HG03439 (cell line): Measurements from ENCODE around the gene BMERB1.
"Not testable (repeated sequence)": the region's sequence is repeated elsewhere in the genome, so short reads cannot be mapped to it uniquely, and the experiment has no call there.

Experiments used
- ATAC-seq: cut with Tn5 transposase; IDR thresholded peaks from one replicate; pipeline ENCODE4 v1.9.1; 2021; ENCODE audit warnings: mild to moderate bottlenecking, moderate library complexity; ENCODE audit not compliant: unreplicated experiment

BMERB1 gene

DNA sequence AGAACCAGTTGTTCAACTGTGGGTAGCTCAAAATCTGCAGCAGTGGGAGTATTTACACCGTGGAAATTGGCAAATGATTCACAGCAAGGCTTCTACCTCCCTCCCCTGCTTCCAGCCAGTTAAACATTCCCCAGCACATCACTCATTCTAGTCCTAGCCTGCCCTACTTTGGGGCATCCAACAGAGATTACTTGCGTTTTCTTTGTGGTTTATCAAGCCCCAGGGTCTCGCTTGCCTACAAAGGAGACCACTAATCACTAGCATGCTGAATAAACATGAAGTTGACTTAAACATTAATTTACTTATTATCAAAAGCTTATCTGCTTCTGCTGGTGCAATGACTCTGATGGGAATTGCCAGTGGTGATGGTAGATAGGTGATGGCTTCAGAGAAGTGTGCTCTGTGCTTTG lies 114.1 kb downstream of the BMERB1 start:
- no peak for ATAC-seq

DNA sequence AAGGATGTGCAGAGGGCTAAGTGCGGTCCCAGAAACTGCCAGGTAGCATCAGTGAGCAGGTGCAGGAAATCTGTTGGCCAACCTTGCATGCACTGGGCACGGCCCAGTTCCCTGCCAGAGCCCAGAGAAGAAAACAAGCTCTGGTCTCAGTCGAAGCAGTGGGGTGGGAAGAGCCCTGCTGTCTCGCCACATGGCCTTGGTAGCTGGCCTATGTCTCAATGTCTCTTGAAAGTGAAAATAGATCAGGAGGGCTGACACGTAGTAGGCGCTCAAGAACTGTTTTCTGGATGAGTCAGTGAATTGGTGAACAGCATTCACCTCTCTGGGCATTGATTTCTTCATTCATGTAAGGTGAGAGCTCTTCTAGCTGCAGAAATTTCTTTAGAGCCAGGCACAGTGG lies 118.1 kb downstream of the BMERB1 start:
- no peak for ATAC-seq

DNA sequence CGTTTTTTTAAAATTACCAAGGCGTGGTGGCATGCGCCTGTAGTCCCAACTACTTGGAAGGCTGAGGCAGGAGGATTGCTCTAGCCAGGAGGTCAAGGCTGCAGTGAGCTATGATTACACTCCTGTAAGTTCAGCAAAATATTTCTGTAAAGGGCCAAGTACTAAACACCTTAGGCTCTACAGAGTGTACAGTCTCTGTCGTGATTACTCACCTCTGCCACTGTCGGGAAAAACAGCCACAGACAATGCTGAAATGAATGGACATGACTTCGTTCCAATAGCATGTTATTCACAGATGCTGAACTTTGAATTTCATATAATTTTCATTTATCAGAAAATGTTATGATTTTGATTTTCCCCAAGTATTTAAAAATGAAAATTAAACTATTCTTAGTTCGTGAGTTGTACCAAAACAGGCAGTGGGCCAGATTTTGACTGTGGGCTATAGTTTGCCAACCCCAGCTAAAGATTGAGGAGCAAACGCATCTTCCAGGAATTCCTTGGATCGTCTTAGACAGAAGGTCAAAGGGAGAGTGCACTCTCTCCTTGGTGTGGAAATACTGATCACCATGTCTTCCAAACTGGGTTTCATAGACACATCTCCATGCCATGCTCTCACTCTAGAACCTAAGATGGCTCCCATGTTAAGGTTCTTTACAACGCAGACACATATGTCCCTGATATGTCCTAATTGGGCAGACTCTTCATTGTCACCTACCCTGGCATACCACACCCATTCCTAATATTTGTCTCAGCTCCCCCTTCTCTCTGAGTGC lies 119.1 kb downstream of the BMERB1 start:
- no peak for ATAC-seq

DNA sequence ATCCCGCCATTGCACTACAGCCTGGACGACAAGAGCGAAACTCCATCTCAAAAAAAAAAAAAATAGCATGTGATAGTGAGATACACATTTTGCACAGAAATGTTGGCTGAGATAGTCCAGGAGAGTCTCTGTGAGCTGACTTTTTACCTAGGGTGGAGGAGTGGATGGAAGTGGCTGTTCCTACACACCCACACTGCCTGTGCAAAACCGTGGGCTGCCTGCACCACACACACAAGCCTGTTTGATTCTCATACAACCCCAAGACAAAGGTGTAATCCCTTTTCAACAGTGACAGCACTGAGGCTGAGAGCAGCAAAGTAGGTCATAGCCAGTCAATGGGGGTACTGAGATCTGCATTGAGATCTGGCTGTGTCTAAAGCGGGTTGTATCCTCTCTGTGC lies 121.7 kb downstream of the BMERB1 start:
- ATAC-seq = no peak

DNA sequence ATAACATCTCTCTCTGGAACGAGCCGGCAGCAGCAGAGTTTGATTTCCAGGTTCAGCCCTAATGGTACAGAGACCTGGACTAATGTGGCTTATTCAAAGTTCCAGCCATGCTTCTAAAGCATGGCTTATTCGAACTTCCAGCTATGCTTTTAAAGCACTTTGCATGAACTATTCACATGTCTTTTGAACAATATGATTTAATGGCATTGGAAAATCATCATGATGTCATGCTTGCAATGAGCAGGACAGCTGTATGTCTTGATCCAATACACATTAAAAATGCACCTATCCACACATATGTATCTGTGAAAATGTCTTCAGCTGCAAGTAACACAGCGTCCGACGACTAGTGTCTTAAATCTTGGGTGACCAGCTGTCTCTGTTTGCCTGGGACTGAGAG lies 122.9 kb downstream of the BMERB1 start:
- no peak for ATAC-seq

DNA sequence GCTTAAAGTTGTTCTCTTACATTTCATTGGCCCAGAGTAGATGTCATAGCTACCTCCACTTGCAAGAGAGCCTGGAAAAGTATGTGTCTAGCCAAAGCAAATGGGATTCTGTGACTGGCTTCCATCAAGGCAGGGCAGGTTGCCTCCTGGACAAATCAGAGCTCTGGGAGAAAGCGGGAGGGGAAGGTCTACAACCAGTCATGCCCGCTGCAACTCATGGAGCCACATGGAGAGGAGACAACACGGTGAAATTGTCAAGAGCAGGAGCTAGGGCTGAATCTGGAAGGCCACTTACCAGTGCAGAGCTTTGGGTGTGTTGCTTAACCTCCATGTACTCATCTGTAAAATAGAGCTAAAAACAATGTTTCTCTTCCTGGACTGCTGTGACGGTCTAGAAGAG lies 124.8 kb downstream of the BMERB1 start:
- ATAC-seq = no peak

DNA sequence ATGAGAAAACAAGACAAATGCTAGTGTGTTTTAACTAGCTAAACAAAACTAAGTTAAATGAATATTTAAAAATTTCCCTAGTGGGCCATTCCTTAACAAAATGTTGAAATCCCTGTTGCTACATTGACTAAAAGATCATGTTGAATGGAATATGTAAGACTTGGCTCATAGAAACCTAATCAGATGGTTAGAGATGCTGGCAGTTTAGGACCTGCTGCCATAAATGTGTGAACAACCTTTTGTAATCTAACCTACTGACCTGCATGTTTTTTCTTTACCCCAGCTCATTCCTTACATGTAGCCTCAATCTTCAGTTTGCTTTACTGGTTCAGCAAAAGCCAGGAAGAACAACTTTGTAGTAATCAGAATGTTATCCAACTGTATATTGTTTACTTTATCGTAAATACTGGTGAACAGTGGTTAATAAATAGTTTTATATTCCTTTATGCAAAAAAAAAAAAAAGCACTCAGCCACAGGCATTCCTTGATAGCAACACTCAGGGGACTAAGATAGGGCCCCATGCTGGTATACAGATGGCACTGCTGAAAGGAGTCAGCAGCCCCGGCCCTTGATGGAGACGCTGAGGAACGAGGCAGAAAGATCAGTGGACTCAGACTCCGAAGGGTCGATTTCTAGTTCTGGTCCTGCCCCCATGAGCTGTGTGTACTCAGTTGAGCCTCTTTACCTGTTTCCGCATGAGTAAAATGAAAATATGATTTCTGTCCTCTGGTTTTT lies 130.4 kb downstream of the BMERB1 start:
- ATAC-seq = no peak

DNA sequence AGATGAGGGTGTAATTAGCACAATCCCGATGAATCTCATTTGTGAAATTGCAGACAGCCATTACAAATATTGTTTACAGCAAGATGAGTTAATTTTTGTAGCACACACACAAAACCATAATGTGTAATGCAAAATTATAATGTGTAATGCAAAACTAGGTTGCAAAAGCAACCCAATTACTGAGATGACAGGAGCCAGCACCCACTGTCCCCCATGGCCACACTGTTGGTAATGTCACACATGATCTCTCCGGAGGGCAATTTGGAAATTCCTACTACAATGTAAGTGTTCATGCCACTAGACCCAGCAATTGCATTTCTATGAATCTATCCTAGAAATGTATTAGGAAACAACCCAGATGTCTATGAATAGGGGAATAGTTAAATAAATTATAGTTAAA lies 131.7 kb downstream of the BMERB1 start:
- ATAC-seq = no peak

DNA sequence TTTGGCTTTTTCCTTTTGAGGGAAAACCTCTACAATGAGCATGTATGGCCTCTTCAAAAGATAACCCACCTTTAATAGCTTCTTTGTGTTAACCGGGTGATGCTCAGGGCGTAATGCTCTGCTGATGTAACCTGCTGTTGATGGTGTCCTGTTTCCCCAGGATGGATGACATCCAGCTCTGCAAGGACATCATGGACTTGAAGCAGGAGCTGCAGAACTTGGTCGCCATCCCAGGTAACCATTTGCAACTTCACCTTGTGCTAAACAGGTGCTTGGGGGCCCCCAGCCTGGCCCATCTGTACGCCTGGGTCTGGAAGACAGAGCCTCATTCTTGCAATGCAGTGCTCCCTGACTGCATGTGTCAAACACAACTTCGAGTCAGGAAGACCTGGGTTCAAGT lies 133.4 kb downstream of the BMERB1 start:
- ATAC-seq = no peak

DNA sequence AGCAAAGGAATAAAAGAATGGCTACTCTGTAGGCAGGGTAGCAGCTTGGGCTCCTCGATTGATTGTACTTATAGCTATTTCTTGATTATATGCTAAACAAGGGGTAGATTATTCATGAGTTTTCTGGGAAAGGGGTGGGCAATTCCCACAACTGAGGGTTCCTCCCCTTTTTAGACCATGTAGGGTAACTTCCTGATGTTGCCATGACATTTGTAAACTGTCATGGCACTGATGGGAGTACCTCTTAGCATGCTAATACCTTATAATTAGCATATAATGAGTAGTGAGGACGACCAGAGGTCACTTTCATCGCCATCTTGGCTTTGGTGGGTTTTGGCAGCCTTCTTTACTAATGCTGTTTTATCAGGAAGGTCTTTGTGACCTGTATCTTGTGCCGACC lies 136.3 kb downstream of the BMERB1 start:
- not testable (repeated sequence) for ATAC-seq

DNA sequence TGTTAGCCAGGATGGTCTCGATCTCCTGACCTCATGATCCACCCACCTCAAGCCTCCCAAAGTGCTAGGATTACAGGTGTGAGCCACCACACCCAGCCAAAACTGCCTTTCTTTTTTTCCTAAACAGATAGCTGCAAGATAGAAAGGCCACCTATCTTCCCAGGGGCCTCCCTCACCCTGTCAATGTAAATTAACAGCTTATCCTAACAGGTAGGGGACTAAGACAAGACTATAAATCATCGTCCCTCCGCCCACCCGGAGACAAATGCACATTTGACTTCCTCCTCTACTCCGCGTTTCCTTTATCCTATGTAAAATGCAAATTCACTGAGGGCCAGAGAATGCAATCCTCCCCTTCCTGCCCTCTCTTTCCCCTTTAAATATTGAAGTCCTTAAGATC lies 137.2 kb downstream of the BMERB1 start:
- no peak for ATAC-seq

DNA sequence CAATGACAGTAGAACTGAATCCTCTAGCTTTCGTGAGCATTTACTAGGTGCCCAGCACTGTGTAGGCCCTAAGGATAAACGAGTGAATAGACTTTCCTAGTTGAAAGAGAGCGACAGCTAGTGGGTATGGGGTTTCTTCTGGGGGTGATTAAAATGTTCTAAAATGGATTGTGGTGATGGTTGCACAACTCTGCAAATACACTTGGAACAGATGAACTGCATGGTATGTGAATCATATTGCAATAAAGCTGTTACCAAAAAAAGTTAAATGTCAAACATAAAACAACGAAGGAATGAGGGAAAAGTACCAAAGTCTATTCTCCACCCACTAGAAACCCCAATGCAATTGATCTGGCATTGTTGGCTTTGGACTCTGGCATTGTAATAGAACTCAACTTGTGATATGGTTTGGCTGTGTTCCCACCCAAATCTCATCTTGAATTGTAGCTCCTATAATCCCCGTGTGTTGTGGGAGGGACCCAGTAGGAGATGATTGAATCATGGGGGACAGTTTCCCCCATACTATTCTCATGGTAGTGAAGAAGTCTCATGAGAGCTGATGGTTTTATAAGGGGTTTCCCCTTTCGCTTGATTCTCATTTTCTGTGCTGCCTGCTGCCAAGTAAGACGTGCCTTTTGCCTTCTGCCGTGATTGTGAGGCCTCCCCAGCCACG lies 138.1 kb downstream of the BMERB1 start:
- ATAC-seq = no peak

DNA sequence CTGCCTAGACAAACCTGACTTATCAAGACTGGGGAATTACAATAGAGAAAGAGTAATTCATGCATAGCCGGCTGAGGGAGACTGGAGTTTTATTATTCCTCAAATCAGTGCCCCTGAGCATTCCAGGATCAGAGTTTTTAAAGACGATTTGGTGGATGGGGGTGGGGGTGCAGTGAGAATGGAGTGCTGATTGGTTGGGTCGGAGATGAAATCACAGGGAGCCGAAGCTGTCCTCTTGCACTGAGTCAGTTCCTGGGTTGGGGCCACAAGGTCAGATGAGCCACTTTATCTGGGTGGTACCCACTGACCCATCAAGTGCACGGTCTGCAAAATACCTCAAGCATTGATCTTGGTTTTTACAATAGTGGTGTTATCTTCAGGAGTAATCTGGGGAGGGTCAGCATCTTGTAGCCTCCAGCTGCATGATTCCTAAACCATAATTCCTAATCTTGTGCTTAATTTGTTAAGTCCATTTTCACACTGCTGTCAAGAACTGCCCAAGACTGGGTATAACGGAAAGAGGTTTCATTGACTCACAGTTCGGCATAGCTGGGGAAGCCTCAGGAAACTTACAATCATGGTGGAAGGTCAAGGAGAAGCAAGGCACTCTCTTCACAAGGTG lies 139.0 kb downstream of the BMERB1 start:
- no peak for ATAC-seq

DNA sequence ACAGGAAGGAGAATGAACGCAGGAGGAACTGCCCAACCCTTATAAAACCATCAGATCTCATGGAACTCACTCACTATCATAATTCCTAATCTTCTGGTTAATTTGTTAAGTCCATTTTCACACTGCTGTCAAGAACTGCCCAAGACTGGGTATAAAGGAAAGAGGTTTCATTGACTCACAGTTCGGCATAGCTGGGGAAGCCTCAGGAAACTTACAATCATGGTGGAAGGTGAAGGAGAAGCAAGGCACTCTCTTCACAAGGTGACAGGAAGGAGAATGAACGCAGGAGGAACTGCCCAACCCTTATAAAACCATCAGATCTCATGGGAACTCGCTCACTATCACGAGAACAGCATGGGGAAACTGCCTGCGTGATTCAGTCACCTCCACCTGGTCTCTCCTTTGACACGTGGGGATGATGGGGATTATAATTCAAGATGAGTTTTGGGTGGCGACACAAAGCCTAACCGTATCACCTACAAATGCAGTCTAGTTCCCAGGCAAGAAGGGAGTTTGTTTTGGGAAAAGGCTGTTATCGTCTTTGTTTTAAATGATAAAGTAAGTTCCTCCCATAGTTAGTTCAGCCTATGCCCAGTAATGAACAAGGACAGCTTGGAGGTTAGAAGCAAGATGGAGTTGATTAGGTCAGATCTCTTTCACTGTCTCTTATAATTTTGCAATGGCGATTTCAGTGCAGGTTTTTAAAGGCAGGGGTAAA lies 139.7 kb downstream of the BMERB1 start:
- not testable (repeated sequence) for ATAC-seq

DNA sequence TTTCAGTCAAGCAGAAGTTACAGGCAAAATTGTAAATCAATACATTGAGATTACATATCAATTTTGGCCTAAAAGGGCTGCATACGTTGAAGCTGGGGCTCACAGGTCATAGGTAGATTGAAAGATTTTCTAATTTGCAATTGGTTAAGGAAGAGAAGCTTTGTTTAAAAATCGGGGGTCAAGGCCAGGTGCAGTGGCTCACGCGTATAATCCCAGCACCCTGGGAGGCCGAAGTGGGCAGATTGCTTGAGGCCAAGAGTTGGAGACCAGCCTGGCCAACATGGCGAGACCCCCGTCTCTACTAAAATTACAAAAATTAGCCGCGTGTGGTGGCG lies 140.2 kb downstream of the BMERB1 start:
- ATAC-seq = no peak

DNA sequence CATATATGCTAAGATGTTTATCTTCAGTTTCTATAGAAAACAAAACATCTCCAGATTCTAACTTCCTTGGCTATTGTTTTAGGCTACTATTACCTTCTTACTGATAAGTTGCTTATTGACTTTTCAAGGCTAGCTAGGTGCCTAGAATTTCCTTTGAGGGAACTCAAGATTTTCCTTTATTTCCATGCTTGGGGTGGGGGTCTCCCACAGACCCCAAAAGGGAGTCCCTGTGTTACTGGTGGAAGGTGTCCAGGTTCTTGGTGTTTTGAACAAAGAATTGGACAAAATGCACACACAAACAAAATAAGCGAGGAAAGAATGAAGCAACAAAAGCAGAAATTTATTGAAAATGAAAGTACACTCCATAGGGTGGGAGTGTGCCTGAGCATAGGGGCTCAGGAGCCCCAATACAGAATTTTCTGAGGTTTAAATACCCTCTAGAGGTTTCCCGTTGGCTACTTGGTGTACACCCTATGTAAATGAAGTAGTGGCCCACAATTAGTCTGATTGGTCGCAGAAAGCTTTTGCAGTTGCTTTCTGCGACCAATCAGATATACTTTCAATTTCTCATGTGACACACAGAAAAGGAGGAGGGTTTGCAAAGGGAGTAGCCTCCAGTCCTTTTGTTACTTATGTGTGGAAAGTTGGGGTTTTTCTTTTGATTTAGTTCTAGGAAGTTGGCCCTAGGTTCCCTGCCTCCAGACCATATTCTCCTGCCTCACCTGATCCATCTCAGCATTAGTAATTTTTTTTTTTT lies 141.1 kb downstream of the BMERB1 start:
- no peak for ATAC-seq

DNA sequence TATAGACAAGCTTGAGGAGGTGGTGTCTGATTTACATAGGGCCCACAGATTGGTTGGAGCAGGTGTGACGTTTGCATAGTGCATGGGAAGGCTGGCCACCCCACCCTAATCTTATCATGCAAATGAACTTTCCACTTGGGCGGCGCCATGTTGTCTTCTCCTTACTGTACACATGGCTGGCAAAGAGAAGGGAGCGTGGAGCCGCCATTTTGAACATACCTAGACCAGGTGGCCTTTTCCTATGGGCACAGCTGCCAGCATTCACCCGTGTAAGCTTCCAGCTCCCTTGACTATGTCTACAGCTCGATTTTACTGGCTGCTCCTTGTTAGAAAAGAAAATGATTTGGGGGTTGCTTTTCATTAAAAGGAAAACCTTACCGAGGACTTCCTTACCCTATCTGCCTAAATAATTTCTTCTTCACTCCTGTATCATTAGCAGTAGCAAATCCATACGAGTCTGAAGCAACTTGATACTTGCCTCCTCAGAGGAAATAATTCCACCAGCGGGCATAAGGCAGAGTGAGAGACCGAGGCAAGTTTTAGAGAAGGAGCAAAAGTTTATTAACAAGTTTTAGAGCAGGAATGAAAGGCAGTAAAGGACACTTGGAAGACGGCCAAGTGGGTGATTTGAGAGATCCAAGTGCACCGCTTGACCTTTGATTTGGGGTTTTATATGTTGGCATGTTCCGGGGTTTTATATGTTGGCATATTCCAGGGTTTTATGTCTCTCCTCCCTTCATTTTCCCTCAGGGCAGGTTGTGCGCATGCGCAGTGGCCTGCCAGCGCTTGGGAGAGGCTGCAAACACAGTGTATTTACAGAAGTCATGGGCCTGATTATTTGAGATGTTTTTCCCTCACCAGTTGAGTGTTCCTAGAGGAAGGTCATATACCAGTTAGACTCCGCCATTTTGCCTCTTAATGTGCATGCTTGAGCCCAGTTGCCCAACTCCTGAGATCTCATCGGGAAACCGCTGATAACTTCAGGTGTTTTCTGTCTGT lies 142.9 kb downstream of the BMERB1 start:
- ATAC-seq = no peak

DNA sequence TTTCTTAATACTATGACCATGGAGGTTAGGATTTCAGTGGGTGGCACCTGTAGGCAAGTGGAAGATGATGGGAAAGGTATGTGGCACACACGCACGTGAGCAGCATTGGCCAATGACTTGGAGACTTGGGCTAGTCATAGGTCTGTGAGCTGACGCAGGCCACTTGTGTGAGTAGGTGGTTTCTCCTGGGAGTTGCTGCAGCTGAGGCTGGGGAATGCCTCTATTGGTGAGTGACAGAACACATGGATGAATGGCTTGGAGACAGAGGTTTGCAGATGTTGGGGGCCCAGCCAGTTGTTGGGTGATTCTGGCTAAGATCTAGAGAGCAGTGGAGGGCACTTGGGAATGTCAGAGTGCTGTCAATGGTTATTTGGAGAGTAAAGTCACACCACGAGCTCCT lies 144.4 kb downstream of the BMERB1 start:
- ATAC-seq = no peak
